Measurements from ENCODE around the gene FMOD.

The FMOD gene

DNA sequence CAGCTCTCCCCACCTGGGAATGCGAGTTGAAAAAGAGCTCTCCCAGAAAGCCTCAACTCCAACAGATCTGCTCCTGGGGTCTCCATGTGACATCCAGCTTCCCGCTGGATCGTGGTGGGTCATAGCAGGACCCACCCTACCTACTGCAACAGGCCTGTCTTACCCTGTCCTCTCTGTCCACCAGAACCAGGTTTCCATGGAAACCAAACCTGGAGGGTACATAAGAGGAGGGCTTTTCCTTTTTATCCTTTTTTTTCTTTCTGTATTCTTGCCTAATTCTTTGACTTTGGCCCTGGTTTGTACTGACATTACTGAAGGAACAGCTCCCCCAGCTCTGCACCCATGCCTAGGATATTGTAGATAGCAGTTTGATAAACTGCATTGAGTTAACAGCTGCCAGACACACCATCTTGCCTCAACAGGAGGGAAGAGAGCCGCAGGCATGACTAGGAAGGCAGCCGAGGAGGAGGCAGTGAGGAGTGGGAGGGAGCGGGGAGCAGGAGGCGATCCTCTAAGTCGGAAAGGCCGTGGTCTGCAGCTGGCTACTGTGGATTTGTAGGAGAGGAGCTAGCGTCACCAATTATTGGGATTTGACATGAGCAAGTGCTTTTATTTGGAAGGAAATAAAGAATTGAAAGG lies 9.7 kb upstream of the FMOD start:
- no peak for DNase-seq

DNA sequence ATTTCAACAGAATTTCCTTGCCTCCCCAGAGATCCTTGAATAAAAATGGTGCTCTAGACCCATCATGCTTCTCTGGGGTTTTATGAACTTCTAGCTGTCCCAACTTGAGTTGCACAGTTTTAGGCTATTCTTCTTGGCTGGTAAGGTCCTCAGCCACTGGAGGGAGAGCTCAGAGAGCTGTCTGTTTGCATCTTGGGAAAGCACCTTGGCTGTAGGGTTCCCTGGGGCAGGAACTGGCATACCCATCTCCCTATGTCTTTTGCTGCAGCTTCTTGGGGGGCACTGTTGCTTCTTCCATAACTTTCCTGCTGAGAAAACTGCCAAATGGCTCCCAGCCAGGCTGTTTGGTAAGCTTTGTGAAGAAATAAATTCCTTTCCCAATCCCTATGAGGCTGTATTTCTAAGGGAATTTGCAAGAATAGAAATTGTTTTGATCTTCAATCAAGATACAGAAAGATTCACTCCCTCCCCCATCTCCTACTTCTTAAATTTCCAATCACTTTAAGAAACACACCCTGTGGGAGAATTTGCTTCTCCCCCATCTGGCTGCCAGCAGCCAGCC lies 8.2 kb upstream of the FMOD start:
- DNase-seq, result no peak

- no peak for DNase-seq
These were observed 3.3 kb upstream of the FMOD start for GRCh38 chr1:203354246-203354645.

- DNase-seq, result no peak
These were observed 2.6 kb upstream of the FMOD start for GRCh38 chr1:203353486-203353885.

DNA sequence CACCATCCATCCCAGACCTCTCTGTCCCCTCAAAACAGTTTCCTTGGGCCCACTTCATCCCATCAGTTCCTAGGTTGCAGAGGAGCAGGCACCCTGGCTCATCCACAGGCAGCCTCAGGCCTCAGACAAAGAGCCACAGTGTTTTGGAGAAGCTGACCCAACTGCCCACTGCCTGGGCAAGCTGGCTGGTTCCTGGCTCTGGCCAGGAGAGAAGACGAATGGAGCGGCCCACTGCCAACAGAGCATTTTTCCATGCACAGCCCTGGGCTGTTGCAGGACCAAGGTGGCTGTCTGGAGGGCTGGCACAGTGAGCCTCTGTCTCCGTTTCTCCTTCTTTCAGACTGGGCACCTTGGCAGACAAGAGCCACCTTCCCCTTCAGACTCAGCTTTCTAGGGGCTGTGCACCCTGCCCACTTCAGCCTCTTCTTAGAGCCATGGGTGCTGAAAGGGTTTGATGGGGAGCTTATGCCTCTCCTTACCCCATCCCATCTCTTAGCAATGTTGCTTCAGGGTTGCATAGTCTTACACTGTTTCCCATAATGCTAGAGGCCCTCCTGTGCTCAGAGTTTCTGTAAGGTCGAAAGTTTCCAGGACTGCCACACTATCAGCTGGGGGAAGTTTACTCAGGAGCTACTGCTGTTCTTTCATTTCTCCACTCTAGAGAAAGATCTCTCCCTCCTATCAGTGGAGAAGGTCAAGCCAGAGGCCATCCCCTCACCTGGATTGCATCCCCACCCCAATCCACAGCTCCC lies 973 bp downstream of the FMOD start:
- peak; percentile 56 for DNase-seq

DNA sequence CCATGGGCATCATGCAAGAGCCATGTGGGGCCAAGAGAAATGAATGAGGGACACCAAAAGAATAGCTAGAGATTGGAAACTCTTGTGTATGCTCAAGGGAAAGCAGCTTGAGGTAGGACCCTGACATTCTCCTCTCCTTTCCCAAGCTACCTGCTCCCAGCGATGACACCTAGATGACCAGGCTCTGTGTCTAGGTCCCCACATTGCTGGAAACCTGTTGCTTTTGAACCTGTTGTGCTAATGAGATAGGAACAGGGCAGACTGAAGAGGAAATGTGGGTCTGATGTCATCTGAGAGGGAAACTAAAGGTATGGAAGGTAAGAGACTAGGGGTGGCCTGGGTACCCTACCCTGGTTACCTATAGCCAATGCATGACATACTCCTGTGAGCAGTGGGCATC lies 1.8 kb downstream of the FMOD start:
- no peak for DNase-seq

DNA sequence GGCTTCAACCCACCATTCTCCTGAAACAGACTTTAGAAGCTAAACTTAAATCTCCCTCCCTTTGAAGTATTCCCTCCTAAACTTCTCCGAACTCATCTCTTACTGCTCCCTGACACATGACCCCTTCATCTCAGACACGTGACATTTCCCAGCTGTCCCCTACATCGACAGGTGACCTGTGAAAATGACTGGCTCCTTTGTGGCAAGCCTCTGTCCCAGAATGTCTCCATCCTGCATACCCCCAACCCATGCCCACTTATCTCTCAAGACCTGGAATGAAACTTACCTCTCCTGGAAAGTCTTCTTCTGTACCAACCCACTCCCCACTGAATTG lies 4.2 kb downstream of the FMOD start:
- no peak for DNase-seq

GRCh38 chr1:203346060-203346768 lies 4.7 kb downstream of the FMOD start:
- no peak for DNase-seq

DNA sequence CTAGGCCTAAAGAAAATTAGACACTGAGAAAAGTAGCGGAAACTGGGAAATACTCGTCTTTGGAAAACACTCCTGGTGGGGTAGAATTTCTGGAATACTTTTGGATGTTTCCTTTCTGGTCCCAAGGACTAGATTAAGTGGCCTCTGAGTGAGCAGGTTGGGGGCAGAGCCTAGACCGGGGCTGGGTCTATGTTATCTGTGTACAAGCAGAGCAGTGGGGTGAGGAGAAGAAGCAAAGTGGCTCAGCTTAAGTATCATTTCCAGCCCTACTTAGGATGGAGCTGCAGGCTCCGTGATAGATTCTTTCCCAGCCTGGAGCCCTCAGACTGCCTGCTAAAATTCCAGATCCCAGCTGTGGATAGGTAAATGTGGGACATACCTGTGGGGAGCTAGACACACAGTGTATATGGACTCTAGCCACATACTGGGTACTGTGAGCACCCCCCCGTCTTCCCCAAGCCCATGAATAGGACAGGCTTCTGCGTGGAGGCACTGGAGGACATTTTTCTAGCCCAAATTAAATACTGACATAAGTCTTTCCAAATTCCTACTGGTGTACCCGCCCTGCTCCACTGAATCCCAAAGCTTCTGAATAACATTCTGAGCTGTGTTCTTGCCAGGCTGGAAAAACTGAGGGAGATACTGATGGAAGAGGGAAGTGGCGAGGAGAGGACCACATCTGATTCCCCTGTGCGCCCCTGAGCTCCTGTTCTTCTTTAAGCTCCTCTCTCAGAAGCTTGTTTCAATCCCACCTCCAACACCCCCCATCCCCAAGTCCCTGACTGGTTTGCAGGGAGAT lies 6.8 kb downstream of the FMOD start:
- DNase-seq, result no peak

- DNase-seq, result no peak
These were observed 8.6 kb downstream of the FMOD start for GRCh38 chr1:203342192-203342940.

- peak; percentile 85 for DNase-seq
These were observed 10.7 kb downstream of the FMOD start for GRCh38 chr1:203340112-203340790.

GRCh38 chr1:203338335-203339036 lies 12.4 kb downstream of the FMOD start:
- DNase-seq, result peak; percentile 71

DNA sequence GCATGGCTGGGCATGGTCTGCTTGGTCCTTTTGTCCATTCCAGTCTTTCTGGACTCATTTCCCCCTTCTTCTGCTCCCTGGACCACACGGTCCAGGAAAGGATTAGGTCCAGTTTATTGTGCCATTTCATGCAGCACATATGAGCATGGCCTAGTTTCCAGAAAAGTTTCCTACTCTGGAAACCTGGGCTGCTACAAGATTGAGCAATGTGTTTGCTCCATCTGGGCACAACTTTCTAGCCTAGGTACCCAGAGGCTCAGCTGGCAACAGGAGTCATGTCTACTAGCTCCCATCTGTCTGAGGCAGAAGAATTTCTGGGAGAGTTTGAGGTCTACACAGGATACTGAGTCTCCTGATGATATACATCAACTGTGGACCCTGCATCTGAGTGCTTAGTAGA lies 14.8 kb downstream of the FMOD start:
- no peak for DNase-seq

GRCh38 chr1:203335503-203335902 lies 15.4 kb downstream of the FMOD start:
- no peak for DNase-seq

DNA sequence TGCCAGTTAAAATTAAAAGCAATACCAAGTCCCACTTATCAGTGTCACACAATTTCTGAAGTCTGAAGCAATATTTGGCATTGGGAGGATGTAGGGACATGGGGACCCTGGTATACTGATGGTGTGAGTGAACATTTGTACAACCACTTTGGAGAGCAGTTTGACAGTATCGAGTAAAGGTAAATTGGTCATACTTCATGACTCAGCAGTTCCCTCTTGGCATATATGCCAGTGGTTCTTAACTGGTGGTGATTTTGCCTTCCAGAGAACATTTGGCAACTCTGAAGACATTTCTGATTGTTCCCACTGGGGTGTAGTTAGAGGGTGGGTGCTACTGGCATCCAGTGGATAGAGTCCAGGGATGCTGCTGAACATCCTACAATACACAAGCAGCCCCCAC lies 19.7 kb downstream of the FMOD start:
- DNase-seq, result no peak

GRCh38 chr1:203328714-203329122 lies 22.2 kb downstream of the FMOD start:
- DNase-seq, result no peak

DNA sequence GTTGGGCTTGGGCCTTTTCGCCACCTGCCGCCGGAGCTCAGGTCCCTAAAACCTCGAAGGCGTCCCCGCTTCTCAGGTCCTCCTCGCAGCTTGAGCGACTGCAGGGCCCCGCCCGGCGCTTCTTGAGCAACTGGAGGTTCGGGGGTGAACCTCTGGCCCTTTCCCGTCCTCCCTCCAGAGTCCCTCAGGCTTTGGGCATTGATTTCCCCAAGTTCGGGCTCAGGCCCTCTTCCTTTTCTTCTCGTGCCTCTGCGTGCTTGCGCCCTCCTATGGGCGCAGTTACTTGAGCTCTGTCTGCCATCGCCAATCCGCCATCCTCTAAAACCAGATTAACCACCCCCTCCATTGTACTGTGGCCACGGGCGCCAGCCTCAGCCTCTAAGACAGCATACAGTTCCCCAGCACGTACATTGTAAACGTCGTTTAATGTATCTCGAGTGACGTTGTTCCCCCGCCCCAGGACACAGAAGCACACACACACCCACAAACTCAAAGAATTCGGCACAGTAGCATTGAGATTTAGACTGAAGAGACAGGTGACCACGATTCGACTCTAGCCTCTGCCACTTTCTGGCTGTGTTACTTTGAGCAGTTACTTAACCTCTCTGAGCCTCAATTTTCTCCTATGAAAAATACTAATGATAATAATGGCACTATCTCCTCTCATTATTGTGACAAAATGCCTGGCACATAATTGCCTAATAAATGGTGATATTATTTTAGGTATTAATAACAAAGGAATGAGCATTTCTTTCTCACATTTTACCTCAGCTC lies 23.1 kb downstream of the FMOD start:
- DNase-seq, result peak; percentile 75

DNA sequence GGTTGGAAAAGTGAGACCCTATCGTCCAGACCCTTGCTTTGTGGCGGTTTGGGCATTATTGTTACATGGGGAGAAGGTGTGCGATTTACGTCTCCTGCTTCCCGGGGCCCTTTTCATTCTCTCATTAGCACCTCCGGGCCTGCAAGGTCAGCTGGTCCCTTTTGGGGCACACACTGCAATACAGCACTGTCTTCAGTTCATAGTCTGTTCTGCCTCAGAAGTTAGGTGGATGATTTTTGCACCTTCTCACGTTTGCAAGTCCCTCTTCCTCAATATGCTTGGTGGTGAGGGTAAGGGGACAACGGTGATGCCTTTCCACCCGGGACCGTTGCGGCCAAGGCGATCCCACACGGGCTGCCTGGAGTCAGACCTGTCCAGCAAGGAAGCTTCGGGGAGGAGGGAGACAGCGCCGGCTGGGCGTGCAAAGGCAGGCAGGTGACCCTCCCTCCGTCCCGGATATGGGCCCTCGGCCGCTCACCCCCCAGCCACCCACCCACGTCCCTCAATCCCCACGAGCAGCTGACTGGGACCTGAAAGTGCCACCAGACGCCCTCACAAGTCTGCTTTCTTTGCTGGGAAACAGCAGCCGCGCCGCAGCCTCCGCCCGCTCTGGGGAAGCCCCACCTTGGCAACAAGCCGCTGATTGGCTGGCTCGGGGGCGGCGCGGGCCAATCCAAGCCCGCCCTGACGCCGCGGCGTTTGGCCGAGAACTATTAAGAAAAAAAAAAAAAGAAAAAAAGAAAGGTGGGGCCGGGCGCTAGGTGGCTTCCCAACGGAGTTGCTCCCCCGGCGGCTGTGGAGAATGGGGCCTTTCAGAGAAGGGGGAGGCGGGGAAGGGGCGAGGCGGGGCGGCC lies 23.9 kb downstream of the FMOD start:
- DNase-seq, result peak; percentile 96

DNA sequence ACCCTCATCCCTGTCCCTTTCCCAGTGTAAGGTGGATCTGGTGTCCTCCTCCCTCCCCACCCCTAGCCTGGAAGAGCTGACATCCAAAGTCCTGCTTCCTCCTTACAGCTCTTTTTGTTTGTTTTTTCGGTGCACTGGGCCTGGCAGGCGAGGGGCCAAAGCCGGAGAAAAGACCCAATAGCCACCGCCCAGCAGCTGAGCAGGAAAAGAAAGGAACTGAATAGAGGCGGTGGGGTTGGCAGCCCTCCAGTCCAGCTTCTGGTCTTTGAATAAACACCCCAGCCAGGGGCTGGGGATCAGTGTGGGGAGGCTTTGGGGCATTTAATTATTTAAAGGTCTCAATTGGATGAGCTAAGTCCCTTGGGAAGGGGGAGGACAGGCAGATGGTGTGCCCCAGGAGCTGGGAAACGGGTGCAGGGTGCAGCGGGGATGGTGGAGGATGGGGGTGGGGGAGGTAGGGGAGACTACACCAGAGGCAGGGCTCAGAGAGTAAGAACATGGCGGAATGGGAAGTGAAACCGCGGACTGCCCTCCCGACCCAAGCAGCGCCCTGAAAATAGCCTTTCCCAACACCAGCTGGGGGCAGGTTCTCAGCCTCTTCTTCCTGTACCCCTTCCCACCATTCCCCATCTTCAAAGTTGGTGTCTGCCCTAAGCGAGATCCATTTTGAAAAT lies 25.4 kb downstream of the FMOD start:
- peak; percentile 83 for DNase-seq

Measured in femur (tissue), 1 donor.